Endothelial cell of hepatic sinusoid (primary cell): Measurements from ENCODE around the gene STAG1.
"Not testable (repeated sequence)": the region's sequence is repeated elsewhere in the genome, so short reads cannot be mapped to it uniquely, and the experiment has no call there.

Experiments used
- in situ Hi-C: cut with HindIII; loops from 2 replicates; pipeline ENCODE4 v1.10.0; 2017; ENCODE audit warnings: low sequenced_read_pairs

Gene STAG1

DNA sequence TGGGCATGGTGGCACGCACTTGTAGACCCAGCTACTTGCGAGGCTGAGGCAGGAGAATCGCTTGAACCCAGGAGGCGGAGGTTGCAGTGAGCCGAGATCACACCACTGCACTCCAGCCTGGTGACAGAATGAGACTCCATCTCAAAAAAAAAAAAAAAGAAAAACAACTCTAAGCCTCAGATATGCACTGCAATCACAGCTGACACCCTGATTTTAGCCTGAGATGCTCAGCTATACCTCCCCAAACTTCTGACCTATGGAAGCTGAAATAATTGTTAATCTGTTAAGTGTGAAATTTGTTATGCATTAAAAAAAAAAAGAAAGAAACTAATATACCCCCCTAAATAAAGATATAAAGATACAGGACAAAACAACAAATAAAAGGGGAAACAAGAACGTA, 2.6 kb downstream of the STAG1 start:
- in situ Hi-C loops = loop anchor here (10.0 kb wide), 2 partner anchors 245 to 555 kb away; partner anchors contain the start of gene MSL2

DNA sequence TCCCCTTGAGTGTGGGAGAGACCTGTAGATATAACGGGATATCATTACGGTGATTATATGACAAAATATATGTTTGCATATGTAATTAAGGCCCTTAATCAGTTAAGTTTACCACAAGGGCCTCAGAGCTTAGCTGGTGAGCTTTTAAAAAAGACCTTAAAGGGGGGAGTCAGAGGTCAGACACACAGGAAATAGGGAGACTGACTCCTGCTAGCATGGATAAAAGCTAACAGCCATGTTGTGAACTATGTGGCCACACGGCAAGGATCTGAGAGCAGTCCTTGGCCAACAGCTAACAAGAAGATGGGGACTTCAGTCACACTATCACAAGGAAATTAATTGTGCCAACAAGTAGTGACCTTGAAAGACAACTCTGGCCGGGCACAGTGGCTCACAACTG, 3.1 kb downstream of the STAG1 start:
- in situ Hi-C loops = no loop called here

DNA sequence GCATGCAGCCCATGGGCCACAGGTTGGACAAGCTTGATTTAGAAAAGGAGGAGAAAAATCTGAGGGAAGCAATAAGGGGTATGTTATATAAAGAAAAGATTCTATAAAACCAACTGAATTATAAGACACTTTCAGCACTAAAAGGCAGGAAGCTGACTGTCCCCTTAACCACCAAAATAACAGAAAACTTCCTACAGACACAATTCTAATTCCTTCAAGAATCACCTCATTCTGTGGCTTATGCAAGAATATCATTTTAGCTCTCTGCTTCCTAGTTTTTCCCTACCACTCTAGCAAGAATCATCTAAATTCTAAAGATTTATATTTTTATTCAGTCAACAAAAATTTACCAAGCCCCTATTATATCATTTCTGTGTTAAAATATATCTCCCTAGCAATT, 6.3 kb downstream of the STAG1 start:
- in situ Hi-C loops = no loop called here

DNA sequence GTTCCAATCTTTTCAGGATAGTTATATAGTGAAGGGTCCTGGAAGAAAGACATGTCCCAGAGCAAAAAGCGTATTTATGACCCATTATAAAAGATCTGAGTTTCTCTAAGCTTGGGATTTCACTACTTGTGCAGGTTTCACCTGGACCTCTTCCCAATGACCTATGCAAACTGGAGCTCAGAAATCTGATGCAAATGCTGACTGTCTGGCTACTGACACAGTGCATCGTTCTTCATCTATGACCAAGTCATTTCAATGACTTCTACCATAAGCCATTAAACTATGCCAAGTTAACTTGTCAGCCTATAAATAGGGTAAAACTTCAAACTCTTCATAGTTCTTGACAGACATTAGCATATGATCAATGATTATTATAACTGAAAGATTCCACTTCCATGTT, 11.1 kb downstream of the STAG1 start:
- in situ Hi-C loops = no loop called here

DNA sequence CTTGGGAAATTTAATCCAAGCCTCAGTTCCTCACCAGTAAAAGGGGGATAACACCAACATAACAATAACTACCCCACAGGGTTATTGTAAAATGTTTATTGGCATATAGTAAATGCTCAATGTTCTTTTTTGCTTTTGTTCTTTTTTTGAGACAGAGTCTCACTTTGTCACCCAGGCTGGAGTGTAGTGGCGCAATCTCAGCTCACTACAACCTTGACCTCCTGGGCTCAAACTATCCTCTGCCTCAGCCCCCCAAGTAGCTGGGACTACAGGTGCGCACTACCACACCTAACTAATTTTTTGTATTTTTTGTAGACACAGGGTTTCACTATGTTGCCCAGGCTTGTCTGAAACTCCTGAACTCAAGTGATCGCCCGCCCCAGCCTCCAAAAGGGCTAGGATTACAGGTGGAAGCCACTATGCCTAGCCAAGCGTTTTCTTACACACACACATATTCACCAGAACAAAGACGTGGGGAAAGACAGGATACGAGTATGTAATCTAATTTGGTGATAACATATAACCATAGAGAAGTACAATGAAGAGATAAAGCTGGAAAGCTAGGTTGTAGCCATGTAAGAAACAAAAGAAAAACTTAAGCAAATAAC, 11.7 kb downstream of the STAG1 start:
- in situ Hi-C loops = no loop called here

DNA sequence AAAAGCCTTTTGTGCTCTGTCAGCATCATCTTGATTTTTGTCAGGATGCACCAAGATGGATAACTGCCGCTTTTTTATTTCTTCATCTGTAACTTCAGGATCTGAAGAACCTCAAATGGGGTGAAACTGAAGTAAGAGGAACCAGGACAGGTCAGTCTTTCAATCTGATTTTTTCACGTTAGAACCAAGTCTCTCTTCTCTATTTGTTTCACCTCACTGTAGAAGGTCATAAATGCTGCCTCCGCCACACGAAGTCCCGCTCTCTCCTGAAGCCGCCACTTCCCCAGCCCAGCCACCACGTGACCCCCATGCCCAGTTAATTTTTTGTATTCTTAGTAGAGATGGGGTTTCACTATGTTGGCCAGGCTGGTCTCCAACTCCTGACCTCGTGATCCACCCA, 15.2 kb downstream of the STAG1 start:
- in situ Hi-C loops = not testable (repeated sequence)

DNA sequence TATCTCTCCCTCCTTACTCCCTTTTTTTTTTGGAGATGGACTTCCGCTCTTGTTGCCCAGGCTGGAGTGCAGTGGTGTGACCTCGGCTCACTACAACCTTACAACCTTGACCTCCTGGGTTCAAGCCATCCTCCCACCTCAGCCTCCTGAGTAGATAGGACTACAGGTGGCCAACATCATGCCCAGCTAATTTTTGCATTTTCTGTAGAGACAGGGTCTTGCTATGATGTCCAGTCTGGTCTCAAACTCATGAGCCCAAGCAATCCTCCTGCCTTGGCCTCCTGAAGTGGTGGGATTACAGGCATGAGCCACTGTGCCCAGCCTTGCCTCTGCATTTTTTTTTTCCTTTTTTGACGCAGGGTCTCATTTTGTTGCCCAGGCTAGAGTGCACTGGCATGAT, 17.1 kb downstream of the STAG1 start:
- in situ Hi-C loops = no loop called here

DNA sequence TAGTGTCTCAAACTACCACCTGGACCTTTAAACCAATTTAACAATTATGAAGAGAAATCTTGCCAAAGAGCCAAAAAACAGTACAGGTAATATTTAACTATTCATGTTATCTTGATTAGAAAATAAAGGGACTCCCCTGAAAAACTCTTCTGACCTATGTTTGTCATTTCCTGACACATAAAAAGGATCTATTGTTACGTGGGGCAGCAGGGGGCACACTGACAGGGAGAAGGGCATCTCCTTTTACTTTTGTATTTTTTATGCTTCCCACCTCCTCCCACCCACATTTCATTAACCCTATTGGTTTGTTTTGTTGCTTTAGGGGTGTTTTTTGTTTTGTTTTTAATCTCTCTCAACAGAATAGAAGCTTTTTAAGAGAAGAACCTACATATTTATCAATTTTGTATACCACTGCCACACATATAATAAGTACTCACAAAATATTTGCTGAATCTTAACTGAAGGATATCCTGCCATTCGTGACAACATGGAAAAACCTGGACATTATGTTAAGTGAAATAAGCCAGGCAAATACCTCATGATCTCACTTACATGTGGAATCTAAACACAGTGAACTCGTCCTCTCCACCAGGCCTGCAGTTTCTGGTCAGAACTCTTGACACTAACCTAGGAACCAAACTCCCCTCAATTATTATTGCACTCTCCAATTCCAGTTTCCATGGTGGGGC, 17.7 kb downstream of the STAG1 start:
- in situ Hi-C loops = no loop called here

DNA sequence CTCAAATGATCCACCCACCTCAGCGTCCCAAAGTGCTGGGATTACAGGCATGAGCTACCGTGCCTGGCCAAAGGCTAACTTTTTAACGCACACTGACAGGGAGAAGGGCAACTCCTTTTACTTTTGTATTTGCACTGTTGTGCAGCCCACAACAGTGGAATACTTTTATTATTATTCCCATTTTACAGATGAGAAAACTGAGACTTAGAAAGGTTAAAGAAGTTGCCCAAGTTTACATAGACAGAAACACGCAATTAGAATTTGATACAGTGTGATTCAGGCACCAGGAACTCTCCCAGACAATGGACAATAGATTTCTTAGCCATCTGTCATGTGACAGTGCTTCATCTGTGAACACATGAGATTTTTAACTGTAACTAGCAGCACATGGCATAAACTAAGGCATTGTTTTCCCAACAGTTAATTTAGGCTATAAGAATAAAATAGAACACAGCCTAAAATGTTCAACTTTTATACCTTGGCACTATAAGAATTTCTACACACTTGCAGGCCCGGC, 18.8 kb downstream of the STAG1 start:
- in situ Hi-C loops = no loop called here

DNA sequence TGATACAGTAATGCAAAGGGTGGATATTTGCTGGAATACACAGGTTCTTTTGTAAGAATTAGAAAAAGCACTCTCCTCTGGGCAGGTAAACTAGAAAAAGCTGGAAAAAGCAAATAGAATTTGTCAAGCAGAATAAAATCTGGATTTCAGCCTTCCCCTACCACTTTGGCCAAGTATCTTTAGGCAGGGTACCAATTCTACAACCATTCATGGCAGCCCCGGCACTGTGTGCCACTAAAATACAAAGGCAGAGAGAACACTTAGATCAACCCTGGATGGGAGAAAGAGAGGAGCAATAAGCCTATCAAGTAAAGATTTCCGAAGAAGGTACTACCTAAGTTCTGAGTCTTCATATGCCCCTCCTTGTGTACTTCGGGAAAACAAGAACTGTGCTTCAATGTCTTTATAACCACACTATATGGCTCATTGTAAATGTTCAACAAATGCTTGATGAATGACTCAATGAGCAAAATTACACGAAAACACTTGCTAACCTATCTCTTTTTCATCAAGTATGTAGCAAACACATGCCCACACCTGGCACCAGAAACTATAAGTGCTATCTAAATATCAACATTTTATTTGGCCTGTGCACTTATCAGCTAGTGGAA, 20.8 kb downstream of the STAG1 start:
- in situ Hi-C loops = no loop called here

DNA sequence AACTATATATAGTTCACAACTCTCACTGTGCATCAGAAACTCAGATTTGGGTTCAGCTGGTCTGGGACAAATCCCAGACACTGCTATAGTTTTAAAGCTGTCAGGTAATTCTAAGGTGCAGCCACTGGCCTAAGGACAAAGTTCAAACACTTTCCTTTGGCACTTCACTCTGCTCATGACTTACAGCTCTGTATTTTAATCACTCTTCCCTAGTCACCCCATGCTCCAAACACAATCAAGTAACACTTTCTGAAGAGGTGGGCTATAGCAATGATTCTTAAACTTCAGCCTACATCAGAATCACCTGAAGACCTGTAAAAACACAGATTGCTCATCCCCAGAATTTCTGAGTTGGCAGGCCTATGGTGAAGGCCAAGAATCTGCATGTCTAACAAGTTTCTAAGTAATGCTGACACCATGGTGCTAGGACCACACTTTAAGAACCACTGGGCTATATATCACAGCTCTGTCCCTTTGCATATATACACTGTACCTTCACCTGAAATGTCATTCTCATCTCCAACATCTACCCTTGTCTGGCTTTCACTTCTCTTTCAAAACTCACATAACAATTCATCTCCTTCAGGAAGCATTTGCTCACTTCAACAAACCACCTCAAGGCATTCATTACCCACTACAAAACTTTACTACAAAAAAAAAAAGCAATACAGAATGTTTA, 21.4 kb downstream of the STAG1 start:
- in situ Hi-C loops = no loop called here

DNA sequence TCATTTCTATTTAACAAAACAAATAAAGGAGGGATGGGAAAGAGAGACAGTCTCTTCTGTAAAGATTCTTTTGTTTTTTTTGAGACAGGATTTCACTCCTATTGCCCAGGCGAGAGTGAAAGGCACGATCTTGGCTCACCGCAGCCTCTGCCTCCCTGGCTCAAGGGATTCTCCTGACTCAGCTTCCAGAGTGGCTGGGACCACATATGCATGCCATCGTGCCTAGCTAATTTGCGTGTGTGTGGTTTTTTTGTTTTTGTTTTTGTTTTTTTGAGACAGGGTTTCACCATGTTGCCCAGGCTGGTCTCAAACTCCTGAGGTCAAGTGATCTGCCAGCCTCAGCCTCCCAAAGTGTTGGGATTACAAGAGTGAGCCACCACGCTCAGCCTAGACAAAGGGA, 23.3 kb downstream of the STAG1 start:
- in situ Hi-C loops = no loop called here

DNA sequence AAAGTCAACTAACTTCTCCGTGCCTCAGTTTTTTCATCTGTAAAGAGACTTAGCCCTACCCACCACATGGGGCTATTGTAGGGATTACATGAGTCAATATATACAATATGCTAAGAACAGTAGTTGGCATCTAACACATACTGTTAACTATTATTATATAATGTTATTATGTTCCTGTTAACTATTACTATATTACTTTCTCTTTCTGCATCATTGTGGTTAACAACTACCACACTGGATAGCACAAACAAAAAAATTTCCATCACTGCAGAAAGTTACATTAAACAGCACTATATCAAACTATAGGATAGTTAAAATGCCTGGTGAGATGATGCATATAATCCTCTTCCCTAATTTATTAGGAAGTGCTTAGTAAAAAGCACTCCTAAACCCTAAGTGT, 23.7 kb downstream of the STAG1 start:
- in situ Hi-C loops = no loop called here

DNA sequence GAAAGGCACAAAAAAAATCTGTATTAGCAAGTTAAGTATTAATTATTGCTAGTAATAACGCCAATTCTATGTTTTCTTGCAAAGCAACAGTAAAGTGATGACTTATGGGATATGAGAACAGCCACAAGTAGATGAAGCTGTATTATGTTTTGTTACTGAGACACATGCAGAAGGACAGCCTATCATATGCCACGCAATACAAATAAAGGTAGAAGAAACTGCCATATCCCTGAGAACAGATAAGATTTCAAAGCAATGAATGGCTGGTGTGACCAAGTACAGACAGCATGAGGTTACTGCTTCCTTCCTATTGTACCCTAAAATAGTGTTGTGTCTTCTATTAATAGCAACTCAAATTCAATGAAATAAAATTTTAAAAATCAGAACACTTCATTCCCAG, 26.7 kb downstream of the STAG1 start:
- in situ Hi-C loops = no loop called here

DNA sequence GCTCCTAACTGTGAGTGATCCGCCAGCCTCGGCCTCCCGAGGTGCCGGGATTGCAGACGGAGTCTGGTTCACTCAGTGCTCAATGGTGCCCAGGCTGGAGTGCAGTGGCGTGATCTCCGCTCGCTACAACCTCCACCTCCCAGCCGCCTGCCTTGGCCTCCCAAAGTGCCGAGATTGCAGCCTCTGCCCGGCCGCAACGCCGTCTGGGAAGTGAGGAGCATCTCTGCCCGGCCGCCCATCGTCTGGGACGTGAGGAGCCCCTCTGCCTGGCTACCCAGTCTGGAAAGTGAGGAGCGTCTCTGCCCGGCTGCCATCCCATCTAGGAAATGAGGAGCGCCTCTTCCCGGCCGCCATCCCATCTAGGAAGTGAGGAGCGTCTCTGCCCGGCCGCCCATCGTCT, 29.3 kb downstream of the STAG1 start:
- in situ Hi-C loops = not testable (repeated sequence)

DNA sequence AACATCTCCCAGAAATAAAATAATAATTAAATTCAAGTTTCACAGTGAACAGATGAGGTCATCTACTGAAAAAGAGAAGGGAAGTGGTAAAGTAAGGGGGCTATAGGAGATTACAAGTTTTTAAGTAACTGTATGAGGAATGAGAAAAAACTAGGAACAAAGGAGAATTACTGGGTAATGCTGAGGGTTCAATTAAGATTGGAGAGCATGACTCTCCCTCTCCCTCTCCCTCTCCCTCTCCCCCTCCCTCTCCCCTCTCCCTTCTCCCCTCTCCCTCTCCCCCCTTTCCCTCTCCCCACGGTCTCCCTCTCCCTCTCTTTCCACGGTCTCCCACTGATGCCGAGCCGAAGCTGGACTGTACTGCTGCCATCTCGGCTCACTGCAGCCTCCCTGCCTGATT, 29.8 kb downstream of the STAG1 start:
- in situ Hi-C loops = not testable (repeated sequence)

DNA sequence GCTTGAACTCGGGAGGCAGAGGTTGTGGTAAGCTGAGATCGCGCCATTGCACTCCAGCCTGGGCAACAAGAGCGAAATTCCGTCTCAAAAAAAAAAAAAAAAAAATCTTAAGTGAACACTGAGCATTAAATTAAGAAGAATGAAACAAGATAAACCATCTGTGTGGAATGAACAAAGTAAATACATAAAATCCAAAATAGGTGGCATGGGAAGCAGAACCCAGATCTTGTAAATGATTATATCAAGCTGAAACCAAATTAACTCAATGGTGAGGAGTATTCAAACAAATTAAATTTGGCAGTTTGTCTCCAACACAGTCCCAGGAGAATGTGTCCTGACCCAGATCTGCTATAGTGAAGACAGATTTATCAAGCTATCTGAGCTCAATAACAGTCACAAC, 32.1 kb downstream of the STAG1 start:
- in situ Hi-C loops = no loop called here

DNA sequence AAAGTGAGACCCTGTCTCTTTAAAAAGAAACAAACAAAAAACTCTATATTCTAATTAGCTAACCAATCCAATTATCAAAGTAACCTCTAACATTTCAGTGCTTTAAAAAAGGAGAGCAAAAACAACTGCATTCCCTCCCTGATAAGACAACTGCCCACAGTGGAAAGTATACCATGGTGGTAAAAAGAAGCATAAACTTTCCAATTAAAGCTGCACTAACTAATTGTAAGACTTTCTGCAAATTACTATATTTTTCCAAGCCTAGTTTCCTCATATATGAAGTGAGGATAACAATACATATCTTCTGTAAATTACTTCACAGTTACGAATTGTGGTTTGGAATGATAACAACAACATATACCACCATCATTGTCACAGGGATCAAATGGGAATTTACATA, 35.5 kb downstream of the STAG1 start:
- in situ Hi-C loops = no loop called here

DNA sequence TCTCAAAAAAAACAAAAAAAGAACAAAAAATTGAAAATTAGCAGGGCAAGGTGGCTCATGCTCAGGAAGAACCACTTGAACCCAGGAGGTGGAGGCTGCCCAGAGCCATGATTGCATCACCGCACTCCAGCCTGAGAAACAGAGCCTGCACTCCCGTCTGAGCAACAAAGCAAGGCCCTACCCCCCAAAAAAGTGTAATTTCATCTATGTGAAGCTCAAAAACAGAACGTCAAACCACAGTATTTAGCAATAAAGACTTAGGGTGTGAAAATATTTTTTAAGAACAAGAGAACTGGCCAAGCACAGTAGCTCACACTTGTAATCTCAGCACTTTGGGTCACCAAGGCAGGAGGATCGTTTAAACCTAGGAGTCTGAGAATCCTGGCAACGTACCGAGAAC, 38.2 kb downstream of the STAG1 start:
- in situ Hi-C loops = no loop called here

DNA sequence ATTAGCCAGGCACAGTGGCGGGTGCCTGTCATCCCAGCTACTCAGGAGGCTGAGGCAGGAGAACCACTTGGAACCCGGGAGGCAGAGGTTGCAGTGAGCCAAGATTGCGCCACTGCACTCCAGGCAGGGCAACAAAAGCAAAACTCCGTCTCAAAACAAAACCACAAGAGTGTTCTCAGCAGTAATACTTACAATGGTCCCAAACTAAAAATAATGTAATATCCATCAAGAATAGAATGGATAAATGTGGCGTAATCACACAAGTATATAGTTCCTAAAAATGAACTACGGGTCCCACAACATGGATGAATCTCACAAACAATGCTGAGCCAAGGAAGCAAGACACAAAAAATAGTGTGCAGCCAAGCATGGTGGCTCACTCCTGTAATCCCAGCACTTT, 39.2 kb downstream of the STAG1 start:
- in situ Hi-C loops = no loop called here

DNA sequence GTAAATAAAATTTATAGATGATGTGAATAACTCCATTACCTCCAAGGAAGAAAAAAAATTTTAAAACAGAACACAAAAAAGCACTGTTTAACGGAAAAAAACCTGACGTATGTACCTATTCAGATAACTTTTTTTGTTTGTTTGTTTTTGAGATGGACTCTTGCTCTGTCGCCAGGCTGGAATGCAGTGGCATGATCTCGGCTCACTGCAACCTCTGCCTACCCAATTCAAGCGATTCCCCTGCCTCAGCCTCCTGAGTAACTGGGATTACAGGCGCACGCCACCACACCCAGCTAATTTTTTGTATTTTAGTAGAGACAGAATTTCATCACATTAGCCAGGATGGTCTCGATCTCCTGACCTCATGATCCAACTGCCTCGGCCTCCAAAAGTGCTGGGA, 40.3 kb downstream of the STAG1 start:
- in situ Hi-C loops = not testable (repeated sequence)

DNA sequence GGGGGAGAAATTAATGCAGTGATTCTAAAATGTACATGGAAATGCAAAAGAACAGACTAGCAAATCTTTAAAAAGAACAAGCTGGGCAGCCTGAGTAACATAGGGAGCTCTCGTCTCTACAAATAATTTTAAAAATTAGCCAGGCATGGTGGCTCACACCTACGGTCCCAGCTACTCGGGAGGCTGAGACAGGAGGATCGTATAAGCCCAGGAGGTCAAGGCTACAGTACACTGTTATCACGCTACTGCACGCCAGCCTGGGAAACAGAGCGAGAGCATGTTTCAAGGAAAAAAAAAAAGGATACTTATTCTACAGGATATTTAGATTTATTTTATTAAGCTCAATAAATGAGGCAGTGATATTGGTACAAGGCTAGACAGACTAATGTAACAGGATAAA, 40.9 kb downstream of the STAG1 start:
- in situ Hi-C loops = no loop called here
